NCI-H2196 (cell line): ENCODE measurements around the gene ATP5ME.

Experiments
- DNase-seq: peaks from one replicate; lab custom pipeline; 2025; ENCODE audit not compliant: unreplicated experiment; lab: John Stamatoyannopoulos, UW

Gene ATP5ME

DNA sequence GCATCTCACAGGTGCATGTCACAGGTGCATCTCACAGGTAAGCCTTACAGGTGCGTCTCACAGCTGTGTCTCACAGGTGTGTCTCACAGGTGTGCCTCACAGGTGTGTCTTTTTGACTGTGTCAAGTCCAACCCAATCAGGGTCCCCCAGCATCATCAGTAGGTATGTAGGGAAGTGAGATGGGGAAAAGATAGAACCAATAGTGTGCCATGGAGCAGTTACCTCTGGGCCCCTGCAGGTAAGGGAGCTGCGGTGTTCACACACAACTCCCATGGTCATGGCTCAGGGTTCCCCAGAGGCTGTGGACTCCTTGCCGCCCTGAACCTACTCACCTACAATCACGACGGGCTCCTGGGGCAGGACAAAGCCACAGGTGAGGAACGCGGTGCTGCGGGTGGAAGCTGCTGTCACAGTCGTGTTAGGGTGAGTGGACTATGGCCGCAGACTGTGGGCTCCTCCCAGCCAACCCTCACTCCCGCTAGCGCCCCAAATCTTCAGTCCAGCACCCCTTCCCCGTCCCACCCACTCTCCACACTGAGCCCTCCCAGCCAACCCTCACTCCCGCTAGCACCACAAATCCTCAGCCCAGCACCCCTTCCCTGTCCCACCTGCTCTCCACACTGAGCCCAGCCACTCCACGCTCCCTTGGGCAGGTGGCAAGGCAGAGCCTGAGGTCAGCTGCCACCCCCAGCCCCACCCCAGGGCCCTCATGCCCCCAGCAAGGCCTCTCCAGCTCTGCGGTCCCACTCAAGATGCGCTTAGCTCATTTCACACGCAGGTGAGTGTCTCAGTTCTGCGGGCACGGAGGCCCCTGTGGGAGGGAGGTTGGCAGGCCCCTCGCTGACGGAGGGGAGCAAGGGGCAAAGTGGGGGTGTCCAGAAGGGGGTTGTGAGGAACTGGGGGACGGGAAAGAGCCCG lies 50.8 kb downstream of the ATP5ME start:
- no peak for DNase-seq
